ENCODE data around the gene TNRC18.

Gene TNRC18

GRCh38 chr7:5443678-5444077 lies 20.0 kb upstream of the TNRC18 start:
- TF ChIP-seq GLIS3 (CRISPR knock-in tag; IDR thresholded peaks at IDR 0.05) (no peak), TSHZ2 (CRISPR knock-in tag; IDR thresholded peaks at IDR 0.05) (no peak), OSR1 (CRISPR knock-in tag; IDR thresholded peaks at IDR 0.05) (no peak), ZNF8 (CRISPR knock-in tag; IDR thresholded peaks at IDR 0.05) (no peak), POU6F1 (CRISPR knock-in tag; IDR thresholded peaks at IDR 0.05; ENCODE audit: borderline replicate concordance, low read depth) (no peak), ZC3H10 (CRISPR knock-in tag; IDR thresholded peaks at IDR 0.05) (no peak), ZNF70 (CRISPR knock-in tag; IDR thresholded peaks at IDR 0.05) (no peak), BACH2 (CRISPR knock-in tag; IDR thresholded peaks at IDR 0.05; ENCODE audit: borderline replicate concordance) (no peak), SNAI2 (CRISPR knock-in tag; IDR thresholded peaks at IDR 0.05) (no peak), PATZ1 (CRISPR knock-in tag; IDR thresholded peaks at IDR 0.05; ENCODE audit: borderline replicate concordance) (no peak), ISL1 (CRISPR knock-in tag; IDR thresholded peaks at IDR 0.05) (no peak), ESRRG (CRISPR knock-in tag; IDR thresholded peaks at IDR 0.05) (no peak), CREB5 (CRISPR knock-in tag; IDR thresholded peaks at IDR 0.05; ENCODE audit: low read depth) (no peak), ZFP3 (CRISPR knock-in tag; IDR thresholded peaks at IDR 0.05) (no peak), TOX (CRISPR knock-in tag; IDR thresholded peaks at IDR 0.05; ENCODE audit: borderline replicate concordance) (no peak), CSRNP3 (CRISPR knock-in tag; IDR thresholded peaks at IDR 0.05) (no peak), PPARA (CRISPR knock-in tag; IDR thresholded peaks at IDR 0.05; ENCODE audit: borderline replicate concordance) (no peak), ZNF565 (CRISPR knock-in tag; conservative IDR thresholded peaks at IDR 0.05; ENCODE audit: low read depth) (no peak), CSDC2 (CRISPR knock-in tag; IDR thresholded peaks at IDR 0.05) (no peak), ARNTL (CRISPR knock-in tag; IDR thresholded peaks at IDR 0.05; ENCODE audit: borderline replicate concordance, low read depth) (no peak)
- ATAC-seq, result no peak

GRCh38 chr7:5442757-5443305 lies 19.2 kb upstream of the TNRC18 start:
- ATAC-seq, result no peak
- no peak for TF ChIP-seq PPARA (CRISPR knock-in tag; IDR thresholded peaks at IDR 0.05; ENCODE audit: borderline replicate concordance)
- no peak for TF ChIP-seq CSDC2 (CRISPR knock-in tag; IDR thresholded peaks at IDR 0.05)
- TF ChIP-seq TSHZ2 (CRISPR knock-in tag; IDR thresholded peaks at IDR 0.05), result no peak
- no peak for TF ChIP-seq POU6F1 (CRISPR knock-in tag; IDR thresholded peaks at IDR 0.05; ENCODE audit: borderline replicate concordance, low read depth)
- TF ChIP-seq ZNF8 (CRISPR knock-in tag; IDR thresholded peaks at IDR 0.05), result no peak
- no peak for TF ChIP-seq CSRNP3 (CRISPR knock-in tag; IDR thresholded peaks at IDR 0.05)
- no peak for TF ChIP-seq ZC3H10 (CRISPR knock-in tag; IDR thresholded peaks at IDR 0.05)
- TF ChIP-seq ZNF70 (CRISPR knock-in tag; IDR thresholded peaks at IDR 0.05), result no peak
